Activated CD8-positive, alpha-beta T cell treated with anti-CD3 and anti-CD28 coated beads for 36 hours (primary cell): Measurements from ENCODE around the gene GSDME. TPM values are rescaled to one million over a fixed set of nuclear protein-coding genes. Genes with fewer than 3 reads are reported as not detected.

ENCODE experiments used
- ATAC-seq: fragments of 200-7000 bp; cut with Tn5 transposase; one replicate; pipeline ENCODE4 v1.10.0; 2021; ENCODE audit warnings: mild to moderate bottlenecking, moderate library complexity
- CTCF ChIA-PET: fragments of 350-600 bp; sonication (Branson Sonifier 250); formaldehyde crosslinking; loops from one replicate; lab custom pipeline; 2021; ENCODE audit warnings: antibody characterized with exemption; lab: Charles Lee
- POLR2A ChIA-PET: fragments of 350-600 bp; sonication (Branson Sonifier 250); formaldehyde crosslinking; loops from one replicate; lab custom pipeline; 2021; ENCODE audit warnings: antibody characterized with exemption; lab: Charles Lee
- DNase-seq: peaks from one replicate; pipeline ENCODE4 v3.0.0-alpha.2; 2020
- H3K27ac Mint-ChIP-seq: one replicate; pipeline ENCODE4 v1.8.0; 2021; ENCODE audit warnings: mild to moderate bottlenecking, mixed read lengths
- H3K27me3 Mint-ChIP-seq: one replicate; pipeline ENCODE4 v1.8.0; 2021; ENCODE audit warnings: mixed read lengths
- H3K36me3 Mint-ChIP-seq: one replicate; pipeline ENCODE4 v1.8.0; 2021; ENCODE audit warnings: low read depth, mixed read lengths
- H3K4me1 Mint-ChIP-seq: one replicate; pipeline ENCODE4 v1.8.0; 2021; ENCODE audit warnings: low read depth, mixed read lengths
- H3K4me3 Mint-ChIP-seq: one replicate; pipeline ENCODE4 v1.8.0; 2021; ENCODE audit warnings: mild to moderate bottlenecking, moderate library complexity, mixed read lengths
- H3K9me3 Mint-ChIP-seq: one replicate; pipeline ENCODE4 v1.8.0; 2021; ENCODE audit warnings: mixed read lengths
- CTCF ChIP-seq: fragments of 200-600 bp; IDR thresholded peaks from one replicate; pipeline ENCODE4 v1.8.0; 2022; ENCODE audit warnings: antibody characterized with exemption, mild to moderate bottlenecking
- intact Hi-C: fragments of 100-400 bp; cut with micrococcal nuclease; formaldehyde crosslinking; loops from one replicate; pipeline ENCODE4 v1.10.0; 2022
- total RNA-seq, 2 experiments: library from RNA; stranded (reverse); gene quantifications; one replicate each; pipeline ENCODE4 v1.2.3, GENCODE V29; 2021

The GSDME gene
- total RNA-seq, 2 experiments from 2014 or later = 5.2 to 6.1 TPM

GRCh38 chr7:24777806-24778205 lies 20.5 kb upstream of the GSDME start:
- DNase-seq (no peak), ATAC-seq (no peak)
- no peak overlapping the region for H3K4me3 Mint-ChIP-seq
- H3K27ac Mint-ChIP-seq = no peak overlapping the region
- CTCF ChIA-PET = interaction anchor here (0.7 to 1.6 kb wide), 3 partner anchors 11 to 321 kb away, joined by 3 to 6 read pairs (median 4); no protein-coding TSS in a partner anchor
- intact Hi-C loops = no loop called here
- no peak for TF ChIP-seq CTCF
- POLR2A ChIA-PET = no interaction called here
- H3K27me3 Mint-ChIP-seq = no peaks in the 10 kb centered on the region
- H3K36me3 Mint-ChIP-seq = no peaks in the 10 kb centered on the region
- H3K4me1 Mint-ChIP-seq = peaks cover 6% of the 10 kb centered on the region
- H3K9me3 Mint-ChIP-seq = no peaks in the 10 kb centered on the region

GRCh38 chr7:24773646-24774045 lies 16.4 kb upstream of the GSDME start:
- ATAC-seq = no peak

GRCh38 chr7:24769851-24770250 lies 12.6 kb upstream of the GSDME start:
- Mint-ChIP-seq H3K36me3 (no peaks in the 10 kb centered on the region), H3K27ac (no peak overlapping the region), H3K4me3 (no peak overlapping the region), H3K4me1 (peaks cover 6% of the 10 kb centered on the region), H3K27me3 (peaks cover 12% of the 10 kb centered on the region), H3K9me3 (peaks cover 6% of the 10 kb centered on the region)
- intact Hi-C loops = no loop called here
- CTCF ChIA-PET = interaction anchor here (1.4 kb wide), 1 partner anchor 480 kb away, joined by 5 read pairs; no protein-coding TSS in a partner anchor
- DNase-seq (no peak), ATAC-seq (no peak)
- POLR2A ChIA-PET = no interaction called here
- TF ChIP-seq CTCF = no peak

More at GRCh38 chr7:24773646-24774045, 16.4 kb upstream of the GSDME start:
- ChIA-PET POLR2A (no interaction called here), CTCF (no interaction called here)
- H3K4me3 Mint-ChIP-seq = no peak overlapping the region
- intact Hi-C loops = no loop called here
- H3K4me1 Mint-ChIP-seq = peaks cover 6% of the 10 kb centered on the region
- TF ChIP-seq CTCF = no peak
- peaks cover 2% of the 10 kb centered on the region for H3K27me3 Mint-ChIP-seq
- no peaks in the 10 kb centered on the region for H3K36me3 Mint-ChIP-seq
- H3K27ac Mint-ChIP-seq = no peak overlapping the region
- peaks cover 6% of the 10 kb centered on the region for H3K9me3 Mint-ChIP-seq
- DNase-seq = no peak

DNA sequence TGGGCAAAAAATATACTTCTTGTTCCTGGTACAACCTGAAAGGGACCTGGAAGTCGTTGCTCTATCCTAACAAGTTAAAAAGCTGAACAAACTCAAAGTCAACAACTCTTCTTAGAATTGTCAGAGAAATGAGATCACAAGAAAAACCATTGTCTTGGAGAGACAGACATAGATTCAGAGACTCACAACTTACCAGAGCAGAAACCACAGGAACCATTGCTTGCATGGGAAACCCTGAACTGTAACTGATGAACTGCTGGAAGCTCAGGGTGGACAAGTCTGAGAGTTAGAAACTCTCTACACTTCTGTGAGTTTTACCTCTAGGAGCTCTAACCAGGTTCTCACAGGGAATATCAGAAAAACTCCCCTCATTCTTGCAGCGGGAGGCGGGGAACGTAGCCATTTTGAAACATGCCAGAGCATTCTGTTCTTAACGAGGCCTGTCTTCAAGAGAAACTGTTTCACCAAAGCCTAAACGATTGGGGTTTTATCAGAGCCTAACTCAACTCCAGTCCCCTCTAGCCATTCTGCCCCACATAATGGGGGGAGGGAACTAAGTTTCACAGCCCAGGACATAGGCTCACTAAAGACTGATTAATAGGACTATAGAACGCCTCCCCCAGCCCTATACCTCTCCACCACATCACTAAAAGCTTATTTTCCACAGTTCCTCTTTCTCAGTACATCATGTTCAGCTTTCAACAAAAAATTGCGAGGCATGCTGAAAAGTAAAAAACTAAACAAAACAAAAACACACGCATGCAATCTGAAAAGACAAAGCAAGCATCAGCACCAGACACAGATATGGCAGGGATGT lies 12.0 kb upstream of the GSDME start:
- no peak for TF ChIP-seq CTCF
- Mint-ChIP-seq H3K27ac (no peak overlapping the region), H3K9me3 (peaks cover 6% of the 10 kb centered on the region), H3K4me3 (no peak overlapping the region), H3K27me3 (peaks cover 15% of the 10 kb centered on the region), H3K36me3 (no peaks in the 10 kb centered on the region), H3K4me1 (peaks cover 6% of the 10 kb centered on the region)
- no peak for ATAC-seq
- no peak for DNase-seq
- ChIA-PET POLR2A (interaction anchor here (0.9 kb wide), 1 partner anchor 356 kb away, joined by 3 read pairs; the partner anchor contains the start of gene CYCS), CTCF (no interaction called here)
- intact Hi-C loops = no loop called here

DNA sequence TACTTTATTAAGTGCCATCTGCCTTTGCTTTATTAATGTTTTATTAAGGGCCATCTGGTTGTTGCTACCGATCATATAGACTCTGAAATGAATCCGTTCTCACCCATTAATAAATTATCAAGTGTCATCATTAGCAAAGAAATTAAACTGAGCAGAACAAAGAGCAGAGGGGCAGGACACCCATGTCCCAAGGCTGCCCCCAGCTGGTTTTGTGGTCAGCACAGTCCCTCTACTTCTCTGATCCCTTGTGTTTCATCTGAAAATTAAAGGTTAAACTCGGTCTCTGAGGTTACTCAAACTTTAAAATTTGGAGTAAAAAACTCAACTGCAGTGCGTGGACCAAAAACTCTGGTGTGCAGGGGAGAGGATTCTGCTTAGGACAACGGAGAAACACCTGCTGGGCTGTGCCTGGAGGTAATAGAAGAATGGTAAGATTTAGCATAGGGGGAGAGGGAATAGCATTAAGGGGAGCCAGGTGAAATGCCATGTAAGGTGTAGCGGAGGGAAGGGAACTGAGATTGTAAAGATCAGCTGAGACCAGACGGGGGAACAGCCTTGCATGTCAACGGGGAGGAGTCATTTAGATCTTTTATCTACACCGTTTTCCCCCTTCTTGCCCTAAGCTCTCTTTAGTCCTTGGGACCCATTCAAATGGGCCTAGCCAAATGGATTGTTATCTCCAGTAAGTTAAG lies 10.8 kb upstream of the GSDME start:
- Mint-ChIP-seq H3K4me1 (peaks cover 3% of the 10 kb centered on the region), H3K4me3 (no peak overlapping the region), H3K27ac (no peak overlapping the region), H3K27me3 (peaks cover 22% of the 10 kb centered on the region), H3K9me3 (peaks cover 6% of the 10 kb centered on the region), H3K36me3 (no peaks in the 10 kb centered on the region)
- no peak for ATAC-seq
- intact Hi-C loops = no loop called here
- no peak for TF ChIP-seq CTCF
- ChIA-PET POLR2A (interaction anchor here (0.9 kb wide), 1 partner anchor 357 kb away, joined by 3 read pairs; the partner anchor contains the start of gene CYCS), CTCF (no interaction called here)
- no peak for DNase-seq
